ENCODE data around the gene KLHL28. TPM values are rescaled to one million over a fixed set of nuclear protein-coding genes. Genes with fewer than 3 reads are reported as not detected.

The KLHL28 gene
- total and polyA plus RNA-seq, 2 donors (not counting 3 experiments of a cell fraction or from before 2014, with no cell fraction given) = 2.9 to 7.3 TPM

DNA sequence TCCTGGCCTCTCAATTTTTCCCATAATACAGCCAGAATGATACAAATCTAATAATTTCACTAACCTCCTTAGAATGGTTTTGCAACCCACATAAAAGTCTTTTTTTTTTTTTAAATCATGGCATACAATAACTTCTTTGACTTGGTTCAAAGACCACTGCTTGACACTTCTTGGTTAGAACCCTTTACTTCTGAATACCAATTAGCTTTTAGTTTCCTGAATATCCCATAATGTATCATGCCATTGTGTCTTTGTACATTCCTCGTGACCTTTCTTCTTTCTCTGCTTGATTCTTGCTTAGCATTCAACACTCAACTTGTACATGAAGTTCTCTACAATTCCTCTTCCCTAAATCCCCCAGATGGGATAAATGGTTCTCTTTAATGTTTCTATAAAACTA lies 19.3 kb downstream of the KLHL28 start:
- FAIRE-seq (no peak), DNase-seq (ENCODE audit: low read depth, low spot score) (no peak)
- H3K4me3 ChIP-seq (replicated peaks in 1 of 3; ENCODE audit: insufficient read depth in 1 of 3, low read depth in 1 of 3, low read length in 3 of 3) = no peak overlapping the region
- intact Hi-C loops (cut with micrococcal nuclease) (no loop called here), dilution Hi-C loops (cut with MboI; ENCODE audit: extremely low pct_ligation_motif_present, low sequenced_read_pairs) (no loop called here)
- CTCF ChIA-PET = interaction anchor here (1.1 kb wide), 1 partner anchor 14 kb away, joined by 3 read pairs; no protein-coding TSS in a partner anchor
- BruUV-seq (replicated peaks) = no TSS peak
- H3K27me3 ChIP-seq (ENCODE audit: control insufficient read depth in 2 of 2, insufficient read depth in 2 of 2, low read length in 2 of 2) = no peaks in the 10 kb centered on the region
- H2AFZ ChIP-seq (ENCODE audit: low read depth, low read length) = no peak overlapping the region
- H4K20me1 ChIP-seq (replicated peaks; ENCODE audit: control insufficient read depth, extremely low read depth, insufficient read depth, low read length) = no peaks in the 10 kb centered on the region
- peaks cover 9 to 10% of the 10 kb centered on the region in 2 experiments for H3K36me3 ChIP-seq (ENCODE audit: control insufficient read depth in 2 of 2, extremely low read depth in 1 of 2, insufficient read depth in 2 of 2, low read length in 2 of 2)
- H3K79me2 ChIP-seq (ENCODE audit: control insufficient read depth, insufficient read depth, low read length) = peaks cover 5% of the 10 kb centered on the region
- POLR2A ChIA-PET = interaction anchor here (0.6 kb wide), 1 partner anchor 11 kb away, joined by 3 read pairs; no protein-coding TSS in a partner anchor
- H3K4me2 ChIP-seq (ENCODE audit: insufficient read depth, low read length) = no peak overlapping the region
- TF ChIP-seq POLR2AphosphoS5 (IDR thresholded peaks at IDR 0.05; ENCODE audit: insufficient read depth, low read depth, low read length) (no peak), JUN (IDR thresholded peaks at IDR 0.05; ENCODE audit: borderline replicate concordance, insufficient read depth, insufficient read length, low read depth) (no peak), POLR2A (IDR thresholded peaks at IDR 0.05; ENCODE audit: low read depth, low read length) (no peak), FOS (IDR thresholded peaks at IDR 0.05; ENCODE audit: borderline replicate concordance, insufficient read depth, low read length) (no peak), EZH2 (IDR thresholded peaks at IDR 0.05; ENCODE audit: borderline replicate concordance, low read depth, low read length, severe bottlenecking) (no peak), MYC (IDR thresholded peaks at IDR 0.05; ENCODE audit: low read depth, low read length) (no peak), GATA2 (IDR thresholded peaks at IDR 0.05; ENCODE audit: insufficient read depth, insufficient read length, low read depth, low read length) (no peak)
- TF ChIP-seq, protein P1, sequence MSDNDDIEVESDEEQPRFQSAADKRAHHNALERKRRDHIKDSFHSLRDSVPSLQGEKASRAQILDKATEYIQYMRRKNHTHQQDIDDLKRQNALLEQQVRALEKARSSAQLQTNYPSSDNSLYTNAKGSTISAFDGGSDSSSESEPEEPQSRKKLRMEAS (IDR thresholded peaks at IDR 0.05; ENCODE audit: insufficient read depth, insufficient read length) = no peak
- TF ChIP-seq, protein P2, sequence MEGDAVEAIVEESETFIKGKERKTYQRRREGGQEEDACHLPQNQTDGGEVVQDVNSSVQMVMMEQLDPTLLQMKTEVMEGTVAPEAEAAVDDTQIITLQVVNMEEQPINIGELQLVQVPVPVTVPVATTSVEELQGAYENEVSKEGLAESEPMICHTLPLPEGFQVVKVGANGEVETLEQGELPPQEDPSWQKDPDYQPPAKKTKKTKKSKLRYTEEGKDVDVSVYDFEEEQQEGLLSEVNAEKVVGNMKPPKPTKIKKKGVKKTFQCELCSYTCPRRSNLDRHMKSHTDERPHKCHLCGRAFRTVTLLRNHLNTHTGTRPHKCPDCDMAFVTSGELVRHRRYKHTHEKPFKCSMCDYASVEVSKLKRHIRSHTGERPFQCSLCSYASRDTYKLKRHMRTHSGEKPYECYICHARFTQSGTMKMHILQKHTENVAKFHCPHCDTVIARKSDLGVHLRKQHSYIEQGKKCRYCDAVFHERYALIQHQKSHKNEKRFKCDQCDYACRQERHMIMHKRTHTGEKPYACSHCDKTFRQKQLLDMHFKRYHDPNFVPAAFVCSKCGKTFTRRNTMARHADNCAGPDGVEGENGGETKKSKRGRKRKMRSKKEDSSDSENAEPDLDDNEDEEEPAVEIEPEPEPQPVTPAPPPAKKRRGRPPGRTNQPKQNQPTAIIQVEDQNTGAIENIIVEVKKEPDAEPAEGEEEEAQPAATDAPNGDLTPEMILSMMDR (IDR thresholded peaks at IDR 0.05; ENCODE audit: extremely low read depth in 1 of 2, insufficient read depth in 1 of 2, low read depth in 1 of 2, low read length in 2 of 2) = no peak
- no peaks in the 10 kb centered on the region for H3K9me1 ChIP-seq (replicated peaks; ENCODE audit: control insufficient read depth, extremely low read depth, insufficient read depth, low read length)
- no peaks in the 10 kb centered on the region for H3K9me3 ChIP-seq (replicated peaks; ENCODE audit: control insufficient read depth, insufficient read depth, low read length)
- H3K4me1 ChIP-seq (ENCODE audit: control insufficient read depth, extremely low read depth, insufficient read depth, low read length) = no peaks in the 10 kb centered on the region
- no peak overlapping the region for H3K9ac ChIP-seq (replicated peaks; ENCODE audit: extremely low read depth, insufficient read depth, low read length)
- H3K27ac ChIP-seq (ENCODE audit: insufficient read depth, low read depth, low read length) = no peak overlapping the region

Measured in endothelial cell of umbilical vein (primary cell).